Body of pancreas (tissue), 4 donors: ENCODE data around the gene ARRDC2.

ENCODE experiments used
- CTCF ChIP-seq, 7 experiments: fragments of 450-650 bp in 4 of 7; fragments of 200-600 bp in 3 of 7; sonication (generic) in 3 of 7; IDR thresholded peaks; one replicate each; pipeline ENCODE4 v1.5.1; 2016 to 2019; ENCODE audit warnings: antibody characterized with exemption in 7 of 7
- POLR2A ChIP-seq, 3 donors: fragments of 450-650 bp; IDR thresholded peaks; one replicate each; pipeline ENCODE4 v1.6.1; 2016; ENCODE audit warnings: antibody characterized with exemption in 3 of 3, mild to moderate bottlenecking in 2 of 3

GRCh38 chr19:17981611-17982010 is 26.4 kb upstream of the ARRDC2 start:
- no peak for TF ChIP-seq CTCF (IDR thresholded peaks at IDR 0.05)
- no peak for TF ChIP-seq POLR2A (IDR thresholded peaks at IDR 0.05)
